Dendritic cell treated with granulocyte-macrophage colony-stimulating factor and Interleukin-4, amounts not matched to agents 40 ng/mL and 50 ng/mL, for 4 days (primary cell): ENCODE measurements around the gene IGSF23.
A peak's percentile ranks its signal among the peaks of the same experiment; 100 is the strongest.
"Not testable (repeated sequence)": the region's sequence is repeated elsewhere in the genome, so short reads cannot be mapped to it uniquely, and the experiment has no call there.

Experiments used
- H3K27ac Mint-ChIP-seq: one replicate; pipeline ENCODE4 v1.8.0; 2022; ENCODE audit warnings: mild to moderate bottlenecking, mixed read lengths
- H3K27me3 Mint-ChIP-seq: one replicate; pipeline ENCODE4 v1.8.0; 2022; ENCODE audit warnings: mild to moderate bottlenecking, mixed read lengths
- H3K36me3 Mint-ChIP-seq: one replicate; pipeline ENCODE4 v1.8.0; 2022; ENCODE audit warnings: low read depth, mixed read lengths
- H3K4me1 Mint-ChIP-seq: one replicate; pipeline ENCODE4 v1.8.0; 2022; ENCODE audit warnings: low read depth, mixed read lengths
- H3K4me3 Mint-ChIP-seq: one replicate; pipeline ENCODE4 v1.8.0; 2022; ENCODE audit warnings: mild to moderate bottlenecking, moderate library complexity, mixed read lengths
- H3K9me3 Mint-ChIP-seq: one replicate; pipeline ENCODE4 v1.8.0; 2022; ENCODE audit warnings: mixed read lengths
- intact Hi-C: fragments of 100-400 bp; cut with micrococcal nuclease; formaldehyde crosslinking; loops from one replicate; pipeline ENCODE4 v1.15.0; 2022

Gene IGSF23

GRCh38 chr19:44663996-44664395 lies 50.6 kb downstream of the IGSF23 start:
- Mint-ChIP-seq H3K36me3 (peaks cover 46% of the 10 kb centered on the region), H3K9me3 (no peaks in the 10 kb centered on the region), H3K27me3 (no peaks in the 10 kb centered on the region), H3K4me3 (no peak overlapping the region), H3K4me1 (no peaks in the 10 kb centered on the region), H3K27ac (no peak overlapping the region)
- intact Hi-C loops = no loop called here

- H3K4me3 Mint-ChIP-seq = no peak overlapping the region
- intact Hi-C loops = no loop called here
Observed at GRCh38 chr19:44664976-44665375, 51.6 kb downstream of the IGSF23 start.

GRCh38 chr19:44666852-44667556 lies 53.6 kb downstream of the IGSF23 start:
- Mint-ChIP-seq H3K9me3 (no peaks in the 10 kb centered on the region), H3K4me3 (no peak overlapping the region), H3K36me3 (peaks cover 19% of the 10 kb centered on the region), H3K27ac (no peak overlapping the region), H3K27me3 (peaks cover 2% of the 10 kb centered on the region), H3K4me1 (no peaks in the 10 kb centered on the region)
- intact Hi-C loops = no loop called here

More at GRCh38 chr19:44664976-44665375, 51.6 kb downstream of the IGSF23 start:
- H3K27me3 Mint-ChIP-seq = no peaks in the 10 kb centered on the region
- no peaks in the 10 kb centered on the region for H3K4me1 Mint-ChIP-seq
- no peaks in the 10 kb centered on the region for H3K9me3 Mint-ChIP-seq
- peaks cover 37% of the 10 kb centered on the region for H3K36me3 Mint-ChIP-seq
- H3K27ac Mint-ChIP-seq = no peak overlapping the region

- H3K27me3 Mint-ChIP-seq = peaks cover 2% of the 10 kb centered on the region
- no peaks in the 10 kb centered on the region for H3K36me3 Mint-ChIP-seq
- H3K4me3 Mint-ChIP-seq = no peak overlapping the region
- intact Hi-C loops = no loop called here
- no peak overlapping the region for H3K27ac Mint-ChIP-seq
- no peaks in the 10 kb centered on the region for H3K9me3 Mint-ChIP-seq
- no peaks in the 10 kb centered on the region for H3K4me1 Mint-ChIP-seq
Observed at GRCh38 chr19:44668985-44669764, 55.8 kb downstream of the IGSF23 start.

- H3K4me3 Mint-ChIP-seq, H3K9me3 Mint-ChIP-seq, intact Hi-C loops, H3K36me3 Mint-ChIP-seq, H3K27me3 Mint-ChIP-seq, H3K4me1 Mint-ChIP-seq, H3K27ac Mint-ChIP-seq: not testable (repeated sequence)
Observed at GRCh38 chr19:44670027-44670426, 56.7 kb downstream of the IGSF23 start.

GRCh38 chr19:44671400-44671799 lies 58.0 kb downstream of the IGSF23 start, which contains the start of gene CEACAM19:
Gene CEACAM19, plus strand, starts transcription at chr19:44671482. Its CDS starts 450 bp downstream, at chr19:44671932.
- no peaks in the 10 kb centered on the region for H3K9me3 Mint-ChIP-seq
- intact Hi-C loops = no loop called here
- no peaks in the 10 kb centered on the region for H3K36me3 Mint-ChIP-seq
- H3K27ac Mint-ChIP-seq = no peak within 1 kb of the TSS
- H3K4me3 Mint-ChIP-seq = no peak within 1 kb of the TSS
- peaks cover 3% of the 10 kb centered on the region for H3K27me3 Mint-ChIP-seq
- H3K4me1 Mint-ChIP-seq = no peaks in the 10 kb centered on the region

- Mint-ChIP-seq H3K4me1 (peaks cover 4% of the 10 kb centered on the region), H3K36me3 (no peaks in the 10 kb centered on the region), H3K27ac (no peak overlapping the region), H3K4me3 (no peak overlapping the region), H3K27me3 (peaks cover 3% of the 10 kb centered on the region), H3K9me3 (no peaks in the 10 kb centered on the region)
- intact Hi-C loops = no loop called here
Observed at GRCh38 chr19:44672226-44672625, 58.9 kb downstream of the IGSF23 start.

- intact Hi-C loops = no loop called here
- Mint-ChIP-seq H3K27ac (no peak overlapping the region), H3K4me3 (no peak overlapping the region)
Observed at GRCh38 chr19:44673510-44673909, 60.1 kb downstream of the IGSF23 start.

GRCh38 chr19:44675521-44675920 lies 62.2 kb downstream of the IGSF23 start:
- H3K27me3 Mint-ChIP-seq = peaks cover 3% of the 10 kb centered on the region
- H3K36me3 Mint-ChIP-seq = no peaks in the 10 kb centered on the region
- no peaks in the 10 kb centered on the region for H3K9me3 Mint-ChIP-seq
- no peak overlapping the region for H3K4me3 Mint-ChIP-seq
- H3K27ac Mint-ChIP-seq = no peak overlapping the region
- H3K4me1 Mint-ChIP-seq = peaks cover 10% of the 10 kb centered on the region
- intact Hi-C loops = no loop called here

More at GRCh38 chr19:44673510-44673909, 60.1 kb downstream of the IGSF23 start:
- Mint-ChIP-seq H3K9me3 (no peaks in the 10 kb centered on the region), H3K27me3 (peaks cover 3% of the 10 kb centered on the region), H3K36me3 (no peaks in the 10 kb centered on the region), H3K4me1 (peaks cover 10% of the 10 kb centered on the region)

- H3K27me3 Mint-ChIP-seq = peaks cover 1% of the 10 kb centered on the region
- H3K36me3 Mint-ChIP-seq = no peaks in the 10 kb centered on the region
- H3K9me3 Mint-ChIP-seq = no peaks in the 10 kb centered on the region
- H3K4me3 Mint-ChIP-seq = no peak overlapping the region
- peak overlapping the region; percentile 2 for H3K27ac Mint-ChIP-seq
- peaks cover 10% of the 10 kb centered on the region for H3K4me1 Mint-ChIP-seq
- intact Hi-C loops = no loop called here
Observed at GRCh38 chr19:44677019-44677811, 63.9 kb downstream of the IGSF23 start.

- intact Hi-C loops = no loop called here
- Mint-ChIP-seq H3K36me3 (no peaks in the 10 kb centered on the region), H3K4me3 (no peak overlapping the region), H3K27me3 (no peaks in the 10 kb centered on the region), H3K9me3 (no peaks in the 10 kb centered on the region), H3K4me1 (peaks cover 38% of the 10 kb centered on the region), H3K27ac (no peak overlapping the region)
Observed at GRCh38 chr19:44680536-44680935, 67.2 kb downstream of the IGSF23 start.

- H3K27ac Mint-ChIP-seq = no peak overlapping the region
- H3K27me3 Mint-ChIP-seq = no peaks in the 10 kb centered on the region
- peaks cover 49% of the 10 kb centered on the region for H3K4me1 Mint-ChIP-seq
- intact Hi-C loops = no loop called here
- no peaks in the 10 kb centered on the region for H3K9me3 Mint-ChIP-seq
- H3K4me3 Mint-ChIP-seq = no peak overlapping the region
- no peaks in the 10 kb centered on the region for H3K36me3 Mint-ChIP-seq
Observed at GRCh38 chr19:44681992-44682790, 68.8 kb downstream of the IGSF23 start.

- Mint-ChIP-seq H3K4me3 (no peak overlapping the region), H3K27ac (peak overlapping the region; percentile 81), H3K9me3 (no peaks in the 10 kb centered on the region), H3K4me1 (peaks cover 45% of the 10 kb centered on the region), H3K27me3 (no peaks in the 10 kb centered on the region), H3K36me3 (no peaks in the 10 kb centered on the region)
- intact Hi-C loops = no loop called here
Observed at GRCh38 chr19:44682807-44683206, 69.4 kb downstream of the IGSF23 start.
